Measurements from ENCODE around the gene RCN2. TPM values are rescaled to one million over a fixed set of nuclear protein-coding genes. Genes with fewer than 3 reads are reported as not detected.
"Not testable (repeated sequence)": the region's sequence is repeated elsewhere in the genome, so short reads cannot be mapped to it uniquely, and the experiment has no call there.

Gene RCN2
- total and polyA plus RNA-seq, 3 donors from 2014 or later: 61.1 to 164 (median 78.3) TPM

- WGBS, 2 donors: 94 to 97% methylated on average over 4 of the region's 4 CpGs
- no peaks in the 10 kb centered on the region for H3K36me3 ChIP-seq (ENCODE audit: low read depth, missing control alignments)
- intact Hi-C loops (cut with DNase I; ENCODE audit: low total_unique reads): no loop called here
- H3K27ac ChIP-seq: no peak overlapping the region
- H3K27me3 ChIP-seq: no peaks in the 10 kb centered on the region
- H3K9me3 ChIP-seq: no peaks in the 10 kb centered on the region
- no peak for TF ChIP-seq POLR2A (IDR thresholded peaks at IDR 0.05)
- no peak for DNase-seq
- H3K4me1 ChIP-seq: no peaks in the 10 kb centered on the region
- H3K4me3 ChIP-seq: no peak overlapping the region
Observed at GRCh38 chr15:76898102-76898501, 33.4 kb upstream of the RCN2 start.

GRCh38 chr15:76899176-76899930 is 32.2 kb upstream of the RCN2 start:
- not testable (repeated sequence) for DNase-seq

GRCh38 chr15:76899931-76900310 is 31.6 kb upstream of the RCN2 start:
- H3K4me3 ChIP-seq; H3K9me3 ChIP-seq; H3K4me1 ChIP-seq; DNase-seq; intact Hi-C loops (cut with DNase I; ENCODE audit: low total_unique reads); H3K27ac ChIP-seq; H3K36me3 ChIP-seq (ENCODE audit: low read depth, missing control alignments); H3K27me3 ChIP-seq: not testable (repeated sequence)
- 75 to 83% methylated on average over 2 to 5 of the region's 6 CpGs for WGBS, 2 donors

More at GRCh38 chr15:76899176-76899930, 32.2 kb upstream of the RCN2 start:
- H3K36me3 ChIP-seq (ENCODE audit: low read depth, missing control alignments); H3K9me3 ChIP-seq; intact Hi-C loops (cut with DNase I; ENCODE audit: low total_unique reads); H3K4me3 ChIP-seq; H3K4me1 ChIP-seq; H3K27me3 ChIP-seq; H3K27ac ChIP-seq: not testable (repeated sequence)
- 91 to 95% methylated on average over 35 to 39 of the region's 39 CpGs for WGBS, 2 donors

- Histone ChIP-seq H3K27ac (no peak overlapping the region), H3K9me3 (no peaks in the 10 kb centered on the region), H3K27me3 (no peaks in the 10 kb centered on the region), H3K4me1 (no peaks in the 10 kb centered on the region), H3K4me3 (no peak overlapping the region), H3K36me3 (ENCODE audit: low read depth, missing control alignments) (no peaks in the 10 kb centered on the region)
- WGBS, 2 donors: 95 to 100% methylated on average over 2 of the region's 2 CpGs
- TF ChIP-seq CTCF (IDR thresholded peaks at IDR 0.05): no peak
- TF ChIP-seq POLR2A (IDR thresholded peaks at IDR 0.05): no peak
- DNase-seq: no peak
- intact Hi-C loops (cut with DNase I; ENCODE audit: low total_unique reads): no loop called here
Observed at GRCh38 chr15:76901965-76902364, 29.6 kb upstream of the RCN2 start.

- Histone ChIP-seq H3K4me3 (no peak overlapping the region), H3K27ac (no peak overlapping the region), H3K36me3 (ENCODE audit: low read depth, missing control alignments) (no peaks in the 10 kb centered on the region), H3K9me3 (no peaks in the 10 kb centered on the region), H3K4me1 (no peaks in the 10 kb centered on the region), H3K27me3 (no peaks in the 10 kb centered on the region)
- DNase-seq: no peak
- intact Hi-C loops (cut with DNase I; ENCODE audit: low total_unique reads): no loop called here
- TF ChIP-seq CTCF (IDR thresholded peaks at IDR 0.05) (no peak), POLR2A (IDR thresholded peaks at IDR 0.05) (no peak)
Observed at GRCh38 chr15:76903251-76903681, 28.3 kb upstream of the RCN2 start.

GRCh38 chr15:76904461-76905012 is 27.0 kb upstream of the RCN2 start:
- peak; percentile 46 for DNase-seq
- intact Hi-C loops (cut with DNase I; ENCODE audit: low total_unique reads): no loop called here
- no peaks in the 10 kb centered on the region for H3K27me3 ChIP-seq
- 1 to 3% methylated on average over 16 to 19 of the region's 29 CpGs for WGBS, 2 donors
- H3K9me3 ChIP-seq: no peaks in the 10 kb centered on the region
- H3K4me1 ChIP-seq: no peaks in the 10 kb centered on the region
- H3K4me3 ChIP-seq: peak overlapping the region; percentile 83 to 87
- no peaks in the 10 kb centered on the region for H3K36me3 ChIP-seq (ENCODE audit: low read depth, missing control alignments)
- no peak for TF ChIP-seq POLR2A (IDR thresholded peaks at IDR 0.05)
- TF ChIP-seq CTCF (IDR thresholded peaks at IDR 0.05): no peak
- peak overlapping the region; percentile 95 to 96 for H3K27ac ChIP-seq

Measured in testis (tissue), 3 donors.